ENCODE measurements around the gene KDF1.

- TF ChIP-seq CTCF (IDR thresholded peaks at IDR 0.05) (no peak), POLR2A (IDR thresholded peaks at IDR 0.05) (no peak)
Observed at GRCh38 chr1:26953374-26953773, 6.9 kb downstream of the KDF1 start.

Data from right lobe of liver (tissue), 4 donors.